ENCODE data around the gene PPP4C.

The PPP4C gene

GRCh38 chr16:30084096-30084815, 8.5 kb downstream of the PPP4C start:
- no peaks in the 10 kb centered on the region for H3K27me3 ChIP-seq (ENCODE audit: control insufficient read depth, insufficient read depth, low read length)
- no peaks in the 10 kb centered on the region for H3K4me1 ChIP-seq (ENCODE audit: control insufficient read depth, insufficient read depth, low read length)
- peaks cover 59% of the 10 kb centered on the region for H3K36me3 ChIP-seq (ENCODE audit: control insufficient read depth, insufficient read depth, low read length)
- no peak overlapping the region for H3K27ac ChIP-seq (ENCODE audit: low read depth, low read length)
- H3K9me3 ChIP-seq (ENCODE audit: control insufficient read depth, insufficient read depth, low read length): no peaks in the 10 kb centered on the region
- H3K4me3 ChIP-seq (ENCODE audit: low read depth, low read length): no peak overlapping the region
- no peak overlapping the region for H3K9ac ChIP-seq (ENCODE audit: low read depth, low read length)

GRCh38 chr16:30084816-30085159, 9.0 kb downstream of the PPP4C start:
- H3K4me3 ChIP-seq (ENCODE audit: low read depth, low read length): no peak overlapping the region
- no peaks in the 10 kb centered on the region for H3K9me3 ChIP-seq (ENCODE audit: control insufficient read depth, insufficient read depth, low read length)
- H3K4me1 ChIP-seq (ENCODE audit: control insufficient read depth, insufficient read depth, low read length): no peaks in the 10 kb centered on the region
- no peak overlapping the region for H3K27ac ChIP-seq (ENCODE audit: low read depth, low read length)
- no peaks in the 10 kb centered on the region for H3K27me3 ChIP-seq (ENCODE audit: control insufficient read depth, insufficient read depth, low read length)
- H3K36me3 ChIP-seq (ENCODE audit: control insufficient read depth, insufficient read depth, low read length): peaks cover 54% of the 10 kb centered on the region
- H3K9ac ChIP-seq (ENCODE audit: low read depth, low read length): no peak overlapping the region

- Histone ChIP-seq H3K27me3 (ENCODE audit: control insufficient read depth, insufficient read depth, low read length) (no peaks in the 10 kb centered on the region), H3K27ac (ENCODE audit: low read depth, low read length) (peak overlapping the region; percentile 65), H3K4me3 (ENCODE audit: low read depth, low read length) (no peak overlapping the region), H3K9ac (ENCODE audit: low read depth, low read length) (no peak overlapping the region), H3K4me1 (ENCODE audit: control insufficient read depth, insufficient read depth, low read length) (no peaks in the 10 kb centered on the region), H3K9me3 (ENCODE audit: control insufficient read depth, insufficient read depth, low read length) (no peaks in the 10 kb centered on the region), H3K36me3 (ENCODE audit: control insufficient read depth, insufficient read depth, low read length) (peaks cover 49% of the 10 kb centered on the region)
Measured at GRCh38 chr16:30085247-30085646, 9.5 kb downstream of the PPP4C start.

- Histone ChIP-seq H3K36me3 (ENCODE audit: control insufficient read depth, insufficient read depth, low read length) (peaks cover 45% of the 10 kb centered on the region), H3K9me3 (ENCODE audit: control insufficient read depth, insufficient read depth, low read length) (no peaks in the 10 kb centered on the region), H3K27me3 (ENCODE audit: control insufficient read depth, insufficient read depth, low read length) (no peaks in the 10 kb centered on the region), H3K4me3 (ENCODE audit: low read depth, low read length) (no peak overlapping the region), H3K4me1 (ENCODE audit: control insufficient read depth, insufficient read depth, low read length) (no peaks in the 10 kb centered on the region), H3K27ac (ENCODE audit: low read depth, low read length) (peak overlapping the region; percentile 65), H3K9ac (ENCODE audit: low read depth, low read length) (no peak overlapping the region)
Measured at GRCh38 chr16:30085820-30086219, 10.0 kb downstream of the PPP4C start.

- H3K9me3 ChIP-seq (ENCODE audit: control insufficient read depth, insufficient read depth, low read length): no peaks in the 10 kb centered on the region
- H3K27ac ChIP-seq (ENCODE audit: low read depth, low read length): no peak overlapping the region
- H3K4me1 ChIP-seq (ENCODE audit: control insufficient read depth, insufficient read depth, low read length): no peaks in the 10 kb centered on the region
- H3K36me3 ChIP-seq (ENCODE audit: control insufficient read depth, insufficient read depth, low read length): peaks cover 39% of the 10 kb centered on the region
- no peak overlapping the region for H3K9ac ChIP-seq (ENCODE audit: low read depth, low read length)
- no peaks in the 10 kb centered on the region for H3K27me3 ChIP-seq (ENCODE audit: control insufficient read depth, insufficient read depth, low read length)
- no peak overlapping the region for H3K4me3 ChIP-seq (ENCODE audit: low read depth, low read length)
Measured at GRCh38 chr16:30086291-30087140, 10.7 kb downstream of the PPP4C start.

GRCh38 chr16:30087181-30087898, 11.5 kb downstream of the PPP4C start:
- Histone ChIP-seq H3K27ac (ENCODE audit: low read depth, low read length) (no peak overlapping the region), H3K9ac (ENCODE audit: low read depth, low read length) (no peak overlapping the region), H3K4me3 (ENCODE audit: low read depth, low read length) (no peak overlapping the region), H3K27me3 (ENCODE audit: control insufficient read depth, insufficient read depth, low read length) (no peaks in the 10 kb centered on the region), H3K36me3 (ENCODE audit: control insufficient read depth, insufficient read depth, low read length) (peaks cover 34% of the 10 kb centered on the region), H3K4me1 (ENCODE audit: control insufficient read depth, insufficient read depth, low read length) (no peaks in the 10 kb centered on the region), H3K9me3 (ENCODE audit: control insufficient read depth, insufficient read depth, low read length) (no peaks in the 10 kb centered on the region)

GRCh38 chr16:30088237-30088831, 12.5 kb downstream of the PPP4C start:
- Histone ChIP-seq H3K9me3 (ENCODE audit: control insufficient read depth, insufficient read depth, low read length) (no peaks in the 10 kb centered on the region), H3K36me3 (ENCODE audit: control insufficient read depth, insufficient read depth, low read length) (peaks cover 24% of the 10 kb centered on the region), H3K27ac (ENCODE audit: low read depth, low read length) (no peak overlapping the region), H3K4me1 (ENCODE audit: control insufficient read depth, insufficient read depth, low read length) (no peaks in the 10 kb centered on the region), H3K4me3 (ENCODE audit: low read depth, low read length) (no peak overlapping the region), H3K27me3 (ENCODE audit: control insufficient read depth, insufficient read depth, low read length) (no peaks in the 10 kb centered on the region), H3K9ac (ENCODE audit: low read depth, low read length) (no peak overlapping the region)

- Histone ChIP-seq H3K9ac (ENCODE audit: low read depth, low read length) (no peak overlapping the region), H3K4me3 (ENCODE audit: low read depth, low read length) (no peak overlapping the region), H3K9me3 (ENCODE audit: control insufficient read depth, insufficient read depth, low read length) (no peaks in the 10 kb centered on the region), H3K27me3 (ENCODE audit: control insufficient read depth, insufficient read depth, low read length) (no peaks in the 10 kb centered on the region), H3K36me3 (ENCODE audit: control insufficient read depth, insufficient read depth, low read length) (peaks cover 20% of the 10 kb centered on the region), H3K4me1 (ENCODE audit: control insufficient read depth, insufficient read depth, low read length) (no peaks in the 10 kb centered on the region), H3K27ac (ENCODE audit: low read depth, low read length) (no peak overlapping the region)
Measured at GRCh38 chr16:30088832-30089624, 13.2 kb downstream of the PPP4C start.

GRCh38 chr16:30090610-30091331, 15.0 kb downstream of the PPP4C start:
- Histone ChIP-seq H3K4me1 (ENCODE audit: control insufficient read depth, insufficient read depth, low read length) (peaks cover 5% of the 10 kb centered on the region), H3K36me3 (ENCODE audit: control insufficient read depth, insufficient read depth, low read length) (peaks cover 10% of the 10 kb centered on the region; the same call in 1 of the 2 replicates), H3K27ac (ENCODE audit: low read depth, low read length) (no peak overlapping the region), H3K27me3 (ENCODE audit: control insufficient read depth, insufficient read depth, low read length) (no peaks in the 10 kb centered on the region), H3K9ac (ENCODE audit: low read depth, low read length) (no peak overlapping the region), H3K9me3 (ENCODE audit: control insufficient read depth, insufficient read depth, low read length) (no peaks in the 10 kb centered on the region), H3K4me3 (ENCODE audit: low read depth, low read length) (peak overlapping the region; percentile 70; the same call in 1 of the 2 replicates)
